Ovary (tissue), 3 donors: Measurements from ENCODE around the gene ACVR1B.

Experiments
- CTCF ChIP-seq, 3 donors: fragments of 450-650 bp in 2 of 3; fragments of 200-600 bp in 1 of 3; IDR thresholded peaks; one replicate each; pipeline versions ENCODE4 v1.5.1 to v1.8.0; 2016 to 2022; ENCODE audit warnings: antibody characterized with exemption in 3 of 3, mild to moderate bottlenecking in 1 of 3
- EP300 ChIP-seq: sonication (generic); formaldehyde crosslinking; IDR thresholded peaks from one replicate; pipeline ENCODE4 v1.6.1; 2017; ENCODE audit warnings: antibody characterized with exemption
- donor health status: DM: no; HTN: no; CAD: no.

DNA sequence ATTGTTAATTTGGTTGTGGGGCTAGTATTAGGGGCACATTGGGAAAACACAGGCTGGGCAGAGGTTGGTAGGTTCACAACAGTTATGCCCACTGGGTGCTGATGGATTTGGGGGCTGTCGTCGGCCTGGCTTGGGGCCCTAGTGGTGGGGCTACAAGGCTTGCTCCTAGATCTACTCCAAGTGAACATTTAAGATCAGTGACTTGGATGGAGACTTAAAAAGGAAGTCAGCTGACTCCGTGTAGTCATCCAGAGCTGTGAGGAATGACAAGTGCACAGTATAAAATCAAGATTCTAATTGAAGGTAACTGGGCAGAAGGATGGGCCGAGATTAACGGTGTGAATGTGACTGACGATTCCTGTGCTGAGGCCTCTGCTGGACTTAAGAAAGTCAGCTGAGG lies 86.9 kb downstream of the ACVR1B start:
- TF ChIP-seq CTCF (IDR thresholded peaks at IDR 0.05) (no peak), EP300 (no peak)
